Measurements from ENCODE around the gene BIRC3. TPM values are rescaled to one million over a fixed set of nuclear protein-coding genes. Genes with fewer than 3 reads are reported as not detected.

The BIRC3 gene
- total RNA-seq, 1 donor from 2014 or later: 2.8 TPM

DNA sequence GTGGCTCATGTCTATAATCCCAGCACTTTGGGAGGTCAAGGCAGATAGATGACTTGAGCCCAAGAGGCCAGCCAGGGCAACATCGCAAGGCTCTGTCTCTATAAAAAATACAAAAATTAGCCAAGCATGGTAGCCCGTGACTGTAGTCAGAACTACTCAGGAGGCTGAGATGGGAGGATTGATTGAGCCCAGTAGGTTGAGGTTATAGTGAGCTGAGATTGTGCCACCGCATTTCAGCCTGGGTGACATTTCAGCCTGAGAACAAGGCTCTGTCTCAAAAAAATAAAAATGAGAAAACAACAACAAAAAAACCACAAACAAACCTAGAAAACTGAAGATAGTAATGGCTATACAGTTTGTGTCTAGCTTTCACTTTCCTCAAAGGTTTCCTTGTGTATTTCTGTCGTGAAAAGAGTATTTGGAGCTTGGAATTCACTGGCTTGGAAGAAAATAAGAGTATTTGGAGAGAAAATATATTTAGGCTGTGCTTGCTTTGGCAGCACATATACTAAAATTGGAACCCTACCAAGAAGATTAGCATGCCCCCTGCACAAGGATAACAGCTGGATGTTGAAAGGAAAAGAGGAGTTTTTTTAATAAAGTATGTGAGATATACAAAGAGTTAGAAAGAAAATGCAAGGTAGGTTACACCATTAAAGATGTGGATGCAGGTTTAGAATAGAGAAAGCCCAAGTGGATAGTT lies 3.9 kb upstream of the BIRC3 start:
- Histone ChIP-seq H3K36me3 (no peaks in the 10 kb centered on the region), H3K27ac (peak overlapping the region; percentile 78 to 84), H3K9me3 (no peaks in the 10 kb centered on the region), H3K27me3 (no peaks in the 10 kb centered on the region), H3K4me1 (peaks cover 0 to 6% of the 10 kb centered on the region in 2 donors), H3K4me3 (peak overlapping the region; percentile 46 to 58)
- intact Hi-C loops (cut with DNase I): no loop called here
- no peak for DNase-seq (ENCODE audit: low spot score in 2 of 2)
- no peak for TF ChIP-seq CTCF (IDR thresholded peaks at IDR 0.05)

DNA sequence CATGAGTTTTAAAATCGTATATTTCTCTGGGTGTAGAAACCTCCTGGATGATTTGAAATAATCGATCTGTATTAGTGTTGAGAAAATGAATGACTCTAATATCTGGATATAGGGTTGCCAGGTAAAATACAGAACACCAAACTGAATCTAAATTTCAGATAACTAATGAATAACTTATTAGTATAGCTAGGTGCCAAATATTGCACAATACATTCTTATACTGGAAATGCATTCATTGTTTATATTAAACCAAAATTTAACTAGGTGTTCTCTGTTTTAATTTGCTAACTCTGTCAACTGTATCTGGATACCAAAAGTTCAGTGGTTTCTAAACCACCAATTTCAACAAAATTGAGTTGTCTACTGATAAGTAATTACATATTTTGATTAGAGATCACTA lies 2.5 kb upstream of the BIRC3 start:
- Histone ChIP-seq H3K9me3 (no peaks in the 10 kb centered on the region), H3K27me3 (no peaks in the 10 kb centered on the region), H3K36me3 (no peaks in the 10 kb centered on the region), H3K27ac (no peak overlapping the region), H3K4me1 (peaks cover 0 to 6% of the 10 kb centered on the region in 2 donors), H3K4me3 (no peak overlapping the region)
- no peak for DNase-seq (ENCODE audit: low spot score in 2 of 2)
- no peak for TF ChIP-seq CTCF (IDR thresholded peaks at IDR 0.05)
- intact Hi-C loops (cut with DNase I): no loop called here

- peak overlapping the region; percentile 54 to 76 for H3K4me3 ChIP-seq
- H3K27ac ChIP-seq: peak overlapping the region; percentile 61 to 68
- no peaks in the 10 kb centered on the region for H3K36me3 ChIP-seq
- intact Hi-C loops (cut with DNase I): loop anchor here (2.0 kb wide), 2 partner anchors 28 to 30 kb away; partner anchors contain the start of gene BIRC2
- DNase-seq (ENCODE audit: low spot score in 2 of 2): no peak
- H3K9me3 ChIP-seq: no peaks in the 10 kb centered on the region
- H3K27me3 ChIP-seq: no peaks in the 10 kb centered on the region
- peaks cover 0 to 6% of the 10 kb centered on the region in 2 donors for H3K4me1 ChIP-seq
- TF ChIP-seq CTCF (IDR thresholded peaks at IDR 0.05): no peak
Observed at GRCh38 chr11:102316346-102316904, 859 bp upstream of the BIRC3 start.

DNA sequence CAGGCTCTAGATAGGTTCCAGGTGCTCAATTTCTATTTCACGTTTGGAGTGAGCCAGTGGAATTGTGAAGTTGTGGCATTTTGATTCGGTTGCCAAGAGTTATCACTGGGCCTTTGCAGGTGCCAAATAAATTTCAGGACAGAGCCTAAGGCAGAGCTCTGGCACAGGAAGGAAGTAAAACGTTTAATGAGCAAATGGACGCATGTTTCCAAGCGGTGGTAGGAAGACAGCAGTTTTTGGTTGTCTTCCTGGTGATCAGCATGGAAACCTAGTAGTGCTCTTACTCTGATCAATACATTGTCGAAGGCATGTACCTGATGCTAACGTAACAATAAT lies 452 bp downstream of the BIRC3 start:
- H3K9me3 ChIP-seq: no peaks in the 10 kb centered on the region
- H3K4me1 ChIP-seq: peaks cover 0 to 4% of the 10 kb centered on the region in 2 donors
- intact Hi-C loops (cut with DNase I): loop anchor here (2.0 kb wide), 2 partner anchors 29 kb away; partner anchors contain the start of gene BIRC2
- no peak for TF ChIP-seq CTCF (IDR thresholded peaks at IDR 0.05)
- peak overlapping the region; percentile 54 to 76 for H3K4me3 ChIP-seq
- peak overlapping the region; percentile 61 to 68 for H3K27ac ChIP-seq
- DNase-seq (ENCODE audit: low spot score in 2 of 2): no peak
- H3K27me3 ChIP-seq: no peaks in the 10 kb centered on the region
- no peaks in the 10 kb centered on the region for H3K36me3 ChIP-seq

- Histone ChIP-seq H3K27me3 (no peaks in the 10 kb centered on the region), H3K36me3 (no peaks in the 10 kb centered on the region), H3K4me1 (peaks cover 0 to 8% of the 10 kb centered on the region in 2 donors), H3K9me3 (no peaks in the 10 kb centered on the region), H3K4me3 (peak overlapping the region in 1 of 2 donors; percentile 76), H3K27ac (peak overlapping the region; percentile 41 to 44)
- DNase-seq (ENCODE audit: low spot score in 2 of 2): no peak
- intact Hi-C loops (cut with DNase I): no loop called here
- TF ChIP-seq CTCF (IDR thresholded peaks at IDR 0.05): no peak
Observed at GRCh38 chr11:102318469-102318868, 1.2 kb downstream of the BIRC3 start.

Measured in ascending aorta (tissue), 2 donors.